Right ventricle myocardium superior (tissue), 1 donor: ENCODE data around the gene SLC23A2. TPM values are rescaled to one million over a fixed set of nuclear protein-coding genes. Genes with fewer than 3 reads are reported as not detected.

Source experiments
- ATAC-seq: fragments of 200-7000 bp; cut with Tn5 transposase; one replicate; pipeline ENCODE4 v1.9.1; 2020; ENCODE audit warnings: mild to moderate bottlenecking; ENCODE audit not compliant: poor library complexity
- DNase-seq: peaks from one replicate; pipeline ENCODE4 v3.0.0-alpha.2; 2020
- intact Hi-C: fragments of 100-400 bp; cut with DNase I; formaldehyde crosslinking; loops from one replicate; pipeline ENCODE4 v1.11.2; 2022
- total RNA-seq: library from RNA; stranded (reverse); fragmentation: NEBNext Ultra II Directional; extraction: Animal tissue kit (Norgen Biotek cat#: 25700); gene quantifications from one replicate; pipeline ENCODE4 v1.2.1, GENCODE V29; 2021
- donor health status: DM: no; HTN: yes; CAD: no; lungs with severe emphysema.

The SLC23A2 gene
- total RNA-seq, 1 donor from 2014 or later = 5.5 TPM

DNA sequence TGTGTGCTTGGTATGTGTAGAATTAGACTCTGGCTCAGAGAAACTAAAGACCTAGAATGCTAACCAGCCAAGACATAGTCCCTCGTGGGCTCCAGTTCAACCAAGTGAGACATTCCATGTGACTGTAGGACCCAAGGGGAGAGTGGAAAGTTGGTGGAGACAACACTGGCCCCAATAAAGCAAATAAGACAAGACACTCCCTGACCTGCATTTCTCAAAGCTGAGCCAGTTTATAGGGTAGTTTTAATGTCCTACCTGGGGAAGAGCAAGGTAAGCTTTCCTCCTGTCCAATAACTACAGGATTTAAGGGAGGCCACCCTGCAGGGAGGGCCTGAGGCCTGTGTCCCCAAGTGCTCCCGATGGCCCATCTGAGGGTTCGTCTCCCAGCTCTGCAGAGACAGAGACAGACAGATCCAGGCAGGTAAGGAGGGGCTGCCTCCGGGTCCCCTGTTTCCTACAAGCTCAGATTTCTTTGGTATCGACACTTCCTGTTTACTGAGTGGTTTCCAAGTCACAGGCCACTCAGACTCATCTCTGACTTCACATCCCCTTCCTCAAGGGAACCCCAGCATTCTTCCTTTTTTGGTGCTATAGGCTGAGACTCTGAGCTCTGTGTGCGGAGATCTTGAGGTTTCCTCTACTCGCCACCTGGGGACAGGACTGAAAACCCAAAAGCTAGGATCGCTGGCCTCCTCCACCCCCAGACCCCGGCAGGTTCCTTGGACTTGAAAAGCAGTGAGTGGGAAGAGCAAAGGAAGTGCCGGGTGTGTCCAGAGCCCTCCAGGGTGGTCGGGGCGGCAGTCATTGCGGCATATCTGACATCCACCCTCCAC lies 187.2 kb downstream of the SLC23A2 start:
- ATAC-seq = peak; percentile 61
- intact Hi-C loops = no loop called here
- no peak for DNase-seq

DNA sequence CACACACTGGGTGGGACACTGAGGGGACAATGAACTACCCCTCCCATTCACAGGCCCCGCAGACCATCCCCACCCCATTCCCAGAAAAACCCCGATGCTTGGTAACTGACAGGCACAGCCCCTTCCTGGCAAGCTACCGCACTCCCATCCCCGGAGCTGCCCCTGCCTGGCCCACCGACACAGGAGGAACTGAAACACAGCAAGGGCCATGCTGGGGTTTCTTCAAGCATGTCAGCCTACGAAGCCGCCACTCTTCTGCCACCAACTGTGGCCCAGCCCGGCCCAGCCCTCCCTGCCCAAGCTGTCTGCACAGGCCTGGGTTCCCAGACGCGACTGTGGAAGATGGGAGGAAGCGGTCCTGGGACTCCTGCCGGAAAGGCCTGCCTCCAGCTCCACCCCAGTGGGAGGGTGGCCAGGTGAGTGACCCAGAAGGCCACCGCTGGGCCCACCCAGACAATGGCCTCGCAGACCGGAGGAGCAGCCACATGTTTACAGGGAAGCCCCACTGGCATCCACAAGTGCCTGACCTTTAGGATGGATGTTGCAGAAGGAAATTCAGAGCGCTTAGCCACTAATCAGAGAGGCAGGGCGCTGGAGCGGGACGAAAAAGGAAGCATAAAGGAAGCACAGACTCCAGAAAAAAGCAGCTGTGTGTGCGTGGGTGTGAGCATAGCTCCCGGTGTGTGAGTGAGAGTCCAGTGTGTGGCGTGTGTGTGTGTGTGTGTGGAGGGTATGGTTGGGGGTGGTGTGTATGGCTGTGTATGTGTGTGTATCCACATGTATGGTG lies 188.0 kb downstream of the SLC23A2 start:
- ATAC-seq (peak; percentile 19), DNase-seq (peak; percentile 52)
- intact Hi-C loops = no loop called here

DNA sequence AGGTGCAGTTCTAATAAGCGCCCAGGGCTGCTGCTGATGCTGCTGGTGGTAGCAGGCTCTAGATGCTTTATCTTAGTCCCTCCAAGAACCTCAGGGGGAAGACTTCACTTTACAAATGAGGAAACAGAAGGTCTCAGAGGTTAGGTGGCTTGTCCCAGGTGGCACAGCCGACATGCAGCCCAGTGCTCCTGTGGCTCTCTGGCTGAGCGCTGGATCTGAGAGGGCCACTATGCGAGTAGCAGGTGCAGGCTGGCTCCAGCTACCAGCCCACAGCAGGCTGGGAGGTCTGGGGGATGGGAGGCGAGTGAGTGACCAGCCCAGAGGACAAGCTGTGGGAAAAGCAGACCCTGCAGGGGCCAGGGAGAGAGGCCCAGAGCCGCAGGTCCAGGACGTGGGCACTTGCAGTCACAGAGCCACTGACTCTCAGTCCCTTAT lies 188.7 kb downstream of the SLC23A2 start:
- no peak for DNase-seq
- ATAC-seq = no peak
- intact Hi-C loops = no loop called here

DNA sequence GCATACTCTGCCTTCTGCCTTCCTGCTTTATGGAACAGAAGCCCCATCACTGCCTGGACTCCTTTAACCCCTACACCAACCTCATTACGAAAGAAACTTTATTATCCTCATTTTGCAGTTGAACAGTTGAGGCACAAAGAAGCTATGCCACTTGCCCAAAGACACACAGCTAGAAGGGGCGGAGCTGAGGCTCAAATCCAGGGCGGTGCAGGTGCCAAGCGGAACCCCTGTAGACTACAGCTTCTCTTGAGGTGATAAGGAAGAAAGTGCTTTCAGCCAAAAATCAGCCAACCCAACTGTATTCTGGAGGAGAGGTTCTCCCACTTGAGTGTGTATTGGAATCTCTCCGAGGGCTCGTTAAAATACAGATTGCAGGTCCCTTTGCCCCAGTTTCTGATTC lies 189.1 kb downstream of the SLC23A2 start:
- DNase-seq = no peak
- ATAC-seq = no peak
- intact Hi-C loops = no loop called here

DNA sequence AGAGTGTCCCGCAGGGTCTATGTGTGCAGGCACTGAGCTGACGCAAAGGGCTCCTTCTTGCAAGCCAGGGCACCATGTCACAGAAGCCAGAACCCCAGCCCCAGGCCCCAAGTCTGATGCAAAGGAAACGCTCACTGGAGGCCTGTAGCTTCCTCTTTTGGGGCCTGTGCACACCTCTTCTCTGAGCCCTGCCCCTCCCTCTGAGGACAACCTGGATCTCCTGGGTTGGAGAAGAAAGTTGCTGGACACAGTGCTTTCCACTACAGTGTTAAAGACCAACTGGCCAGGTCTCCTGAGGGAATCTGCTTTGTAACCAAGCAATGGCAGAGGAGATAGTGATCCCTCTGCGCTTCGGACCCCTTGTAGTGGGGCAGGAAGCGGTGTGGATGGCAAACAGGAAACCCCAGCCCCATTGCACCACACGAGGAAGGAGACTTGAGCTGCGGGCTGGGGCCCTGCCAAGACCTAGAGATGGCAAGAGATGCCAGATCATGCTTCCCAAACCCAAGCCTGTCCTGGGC lies 189.6 kb downstream of the SLC23A2 start:
- intact Hi-C loops = no loop called here
- DNase-seq (peak; percentile 87), ATAC-seq (peak; percentile 59)

DNA sequence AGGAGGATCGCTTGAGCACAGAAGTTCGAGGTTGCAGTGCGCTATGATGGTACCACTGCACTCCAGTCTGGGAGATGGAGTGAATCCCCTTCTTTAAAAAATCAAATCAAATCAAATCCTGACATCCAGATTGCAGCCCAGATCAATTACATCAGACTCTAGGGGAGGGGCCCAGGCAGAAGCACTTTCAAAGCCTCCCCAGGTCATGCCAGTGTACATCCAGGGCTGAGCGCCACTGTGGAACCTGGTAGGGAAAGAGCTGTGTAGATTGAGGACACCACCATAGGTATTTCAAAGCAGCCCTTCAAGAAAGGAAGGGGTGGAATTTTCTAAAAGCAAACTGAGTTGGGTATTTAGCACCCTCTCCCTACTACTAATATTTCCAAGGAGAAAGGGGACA lies 190.1 kb downstream of the SLC23A2 start:
- DNase-seq (no peak), ATAC-seq (no peak)
- intact Hi-C loops = no loop called here

DNA sequence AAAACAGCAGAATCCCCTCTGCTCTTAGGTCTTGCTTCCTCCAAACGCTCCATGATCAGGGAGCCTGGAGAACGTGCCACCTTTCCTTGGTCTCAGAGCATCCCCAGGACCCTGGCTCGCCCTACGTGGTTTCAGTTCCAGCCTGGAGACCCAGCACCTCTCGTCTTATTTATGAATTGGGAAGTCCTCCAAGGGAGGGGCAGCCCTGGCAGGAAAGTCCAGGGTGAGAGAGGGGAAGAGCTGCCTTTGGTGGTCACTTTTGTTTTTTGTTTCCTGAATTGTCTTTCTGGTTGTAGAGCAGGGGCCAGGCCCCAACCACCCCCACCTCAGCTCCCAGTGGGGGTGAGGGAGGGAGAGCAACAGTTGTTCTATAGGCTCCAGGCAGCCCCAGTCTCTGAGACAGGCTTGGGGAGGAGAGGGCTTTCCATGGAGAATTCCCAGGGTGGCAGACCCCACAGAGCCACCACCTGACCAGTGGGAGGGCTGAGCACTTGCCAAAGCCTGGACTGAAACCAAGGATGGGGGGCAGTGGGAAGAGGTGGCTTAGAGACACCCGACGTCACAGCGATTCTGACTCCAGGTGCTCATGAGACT lies 190.8 kb downstream of the SLC23A2 start:
- DNase-seq = no peak
- ATAC-seq = no peak
- intact Hi-C loops = no loop called here

DNA sequence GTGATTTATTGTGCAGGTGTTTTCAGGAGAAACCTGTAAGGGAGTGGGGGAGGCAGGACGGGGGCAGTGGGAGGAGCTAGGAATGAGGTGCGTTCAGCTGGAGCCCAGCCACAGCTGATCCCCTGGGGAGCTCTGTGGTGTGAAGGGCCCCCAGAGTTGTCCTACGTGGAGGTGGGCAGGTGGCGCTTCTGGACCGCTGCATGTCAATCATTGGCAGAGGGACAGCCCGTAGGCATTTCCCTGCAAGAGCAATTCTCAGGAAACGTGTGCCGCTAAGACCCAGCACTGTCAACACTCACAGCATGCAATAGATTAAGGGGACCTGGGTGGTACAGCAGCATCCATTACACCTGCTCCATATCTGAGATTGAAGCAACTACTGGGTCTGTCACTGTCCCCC lies 191.6 kb downstream of the SLC23A2 start:
- intact Hi-C loops = no loop called here
- ATAC-seq (no peak), DNase-seq (no peak)

DNA sequence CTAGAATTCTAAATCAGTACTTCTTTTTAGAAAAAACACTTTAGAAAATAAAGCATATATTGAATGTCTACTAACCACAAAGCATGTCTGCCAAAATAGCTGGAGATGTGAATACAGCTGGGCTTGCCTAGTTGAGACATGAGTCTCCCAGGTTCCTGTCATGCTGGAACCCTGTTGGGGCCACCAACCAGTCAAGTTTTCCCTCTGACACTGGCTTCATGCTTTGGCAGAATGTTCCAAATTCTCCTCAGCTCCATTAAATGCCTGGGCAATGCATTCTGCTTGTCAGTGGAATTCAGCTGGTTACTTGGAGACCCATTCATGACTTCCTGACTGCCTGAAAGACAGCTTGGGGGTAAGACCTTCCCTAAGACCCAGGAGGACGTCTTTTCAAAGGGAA lies 192.4 kb downstream of the SLC23A2 start:
- no peak for ATAC-seq
- no peak for DNase-seq
- intact Hi-C loops = no loop called here

DNA sequence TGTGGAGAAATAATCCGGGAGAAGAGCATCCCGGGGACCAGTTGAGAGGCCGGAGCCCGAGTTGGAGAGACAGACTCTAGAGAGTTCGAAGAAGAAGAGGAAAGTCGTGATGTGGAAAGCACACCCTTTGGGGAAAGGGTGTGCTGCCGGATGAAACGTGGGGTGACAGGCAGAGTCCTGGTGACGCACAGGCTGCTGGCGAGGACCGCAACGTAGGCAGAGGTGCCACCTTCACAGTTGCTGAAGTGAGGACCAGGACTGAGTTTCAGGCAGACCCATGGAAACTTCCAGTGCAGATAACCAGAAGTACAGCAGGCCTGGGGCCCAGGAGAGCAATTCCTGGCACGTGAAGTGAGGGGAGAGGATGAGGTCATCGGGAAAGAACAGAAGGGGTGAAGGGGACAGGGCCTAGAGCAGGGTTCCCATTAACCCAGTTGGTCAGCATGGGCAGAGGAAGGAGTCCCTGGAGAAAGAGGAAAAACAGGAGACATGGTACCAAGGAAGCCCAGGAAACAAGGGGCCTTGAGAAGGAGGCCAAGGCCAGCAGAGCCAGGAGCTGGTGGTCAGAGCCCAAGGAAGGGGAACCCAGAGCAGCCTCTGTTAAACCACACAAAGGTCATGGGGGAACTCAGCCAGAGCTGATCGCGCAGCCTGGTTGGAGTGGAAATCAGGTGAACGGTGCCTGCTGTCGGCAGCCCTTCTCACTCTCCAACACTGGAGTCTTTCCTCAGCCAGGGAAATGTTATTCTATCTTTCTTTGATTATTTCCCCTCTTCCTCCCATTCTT lies 195.5 kb downstream of the SLC23A2 start:
- no peak for ATAC-seq
- DNase-seq = no peak
- intact Hi-C loops = no loop called here

DNA sequence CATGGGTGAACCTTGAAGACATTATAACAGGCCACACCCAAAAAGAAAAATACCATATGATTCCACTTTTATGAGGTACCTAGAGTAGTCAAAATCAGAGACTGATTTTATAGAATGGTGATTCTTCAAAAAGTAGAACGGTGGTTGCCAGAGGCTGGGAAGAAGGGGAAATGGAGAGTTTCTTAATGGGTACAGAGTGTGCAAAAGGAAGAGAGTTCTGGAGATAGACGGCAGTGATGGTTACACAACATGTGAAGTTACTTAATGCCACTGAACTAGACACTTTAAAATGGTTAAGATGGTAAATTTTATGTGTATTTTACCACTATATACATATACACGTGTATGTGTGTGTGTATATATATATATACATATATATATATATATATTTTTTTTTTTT lies 198.8 kb downstream of the SLC23A2 start:
- ATAC-seq = peak; percentile 27
- intact Hi-C loops = no loop called here
- DNase-seq = no peak

Other genes with a start within 250 kb of the SLC23A2 start
- 3.5 TPM for gene RASSF2, start 177.9 kb downstream of the SLC23A2 start, total RNA-seq
- 82.7 TPM for gene TMEM230, start 111.6 kb upstream of the SLC23A2 start, total RNA-seq
- 26.4 TPM for gene PCNA, start 118.4 kb upstream of the SLC23A2 start, total RNA-seq
- 61.9 TPM for gene CDS2, start 125.5 kb upstream of the SLC23A2 start, total RNA-seq